ENCODE measurements around the gene GOLGA8G. TPM values are rescaled to one million over a fixed set of nuclear protein-coding genes. Genes with fewer than 3 reads are reported as not detected.
"Not testable (repeated sequence)": the region's sequence is repeated elsewhere in the genome, so short reads cannot be mapped to it uniquely, and the experiment has no call there.

The GOLGA8G gene, protein sequence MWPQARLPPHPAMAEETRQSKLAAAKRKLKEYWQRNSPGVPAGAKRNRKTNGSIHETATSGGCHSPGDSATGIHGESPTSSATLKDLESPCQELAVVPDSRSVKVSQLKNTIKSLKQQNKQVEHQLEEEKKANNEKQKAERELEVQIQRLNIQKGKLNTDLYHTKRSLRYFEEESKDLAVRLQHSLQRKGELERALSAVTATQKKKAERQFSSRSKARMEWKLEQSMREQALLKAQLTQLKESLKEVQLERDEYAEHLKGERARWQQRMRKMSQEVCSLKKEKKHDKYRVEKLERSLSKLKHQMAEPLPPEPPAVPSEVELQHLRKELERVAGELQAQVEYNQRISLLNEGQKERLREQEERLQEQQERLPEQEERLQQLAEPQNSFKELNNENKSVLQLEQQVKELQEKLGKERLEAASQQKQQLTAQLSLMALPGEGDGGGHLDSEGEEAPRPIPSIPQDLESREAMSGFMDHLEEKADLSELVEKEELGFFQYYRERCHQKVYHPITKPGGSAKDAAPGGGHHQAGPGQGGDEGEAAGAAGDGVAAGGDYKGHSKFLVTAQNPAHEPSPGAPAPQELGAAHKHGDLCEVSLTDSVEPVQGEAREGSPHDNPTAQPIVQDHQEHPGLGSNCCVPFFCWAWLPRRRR
- total RNA-seq, result not detected in 3 replicates

DNA sequence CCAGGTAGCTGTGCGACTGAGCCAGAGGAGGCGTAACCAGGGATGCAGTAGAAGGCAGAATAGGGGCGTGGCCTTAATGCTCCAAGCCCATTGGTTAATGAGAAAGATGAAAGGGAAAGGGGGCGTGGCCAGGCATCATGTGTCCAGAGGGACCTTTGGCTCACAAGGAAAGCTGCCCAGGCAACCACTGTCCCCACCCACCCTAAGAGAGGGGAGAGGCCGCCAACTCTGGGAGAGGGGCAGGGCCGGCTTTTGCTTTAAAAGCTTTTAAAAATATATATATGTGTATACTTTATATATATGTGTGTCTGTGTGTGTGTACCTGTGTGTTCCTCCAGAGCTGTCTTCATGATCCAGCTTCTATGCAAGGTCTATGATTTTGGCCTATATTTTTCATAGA, at the start of gene GOLGA8G:
Gene GOLGA8G (minus strand): TSS at position 18 of the 400 bp plus-strand sequence. CDS start 62 bp downstream, outside the sequence.
- not testable (repeated sequence) for H3K9me3 Mint-ChIP-seq; H3K4me1 Mint-ChIP-seq; H3K27ac Mint-ChIP-seq; H3K36me3 Mint-ChIP-seq; H3K27me3 Mint-ChIP-seq (ENCODE audit: low read depth); H3K4me3 Mint-ChIP-seq; DNase-seq (ENCODE audit: low spot score in 2 of 2, unreplicated experiment in 2 of 2)

DNA sequence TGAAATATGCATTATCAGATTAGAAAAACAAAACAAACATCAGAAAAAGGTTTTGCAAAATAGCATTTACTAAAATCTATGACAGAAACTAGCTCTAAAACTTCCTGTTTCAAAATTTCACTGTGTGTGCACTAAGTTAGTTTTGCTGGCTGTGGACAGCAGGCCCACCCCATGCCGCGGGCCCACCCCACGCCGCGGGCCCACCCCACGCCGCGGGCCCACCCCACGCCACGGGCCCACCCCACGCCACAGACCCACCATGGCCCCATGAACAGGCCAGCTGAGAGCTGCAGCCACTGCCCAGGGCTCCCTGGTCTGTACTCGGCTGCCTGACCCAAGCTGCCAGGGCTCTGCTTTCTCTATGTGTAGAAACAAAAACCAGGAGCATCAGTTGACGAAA, 40.6 kb upstream of the GOLGA8G start:
- not testable (repeated sequence) for H3K27ac Mint-ChIP-seq; H3K4me1 Mint-ChIP-seq; H3K36me3 Mint-ChIP-seq; H3K9me3 Mint-ChIP-seq; H3K4me3 Mint-ChIP-seq; H3K27me3 Mint-ChIP-seq (ENCODE audit: low read depth); DNase-seq (ENCODE audit: low spot score in 2 of 2, unreplicated experiment in 2 of 2)

DNA sequence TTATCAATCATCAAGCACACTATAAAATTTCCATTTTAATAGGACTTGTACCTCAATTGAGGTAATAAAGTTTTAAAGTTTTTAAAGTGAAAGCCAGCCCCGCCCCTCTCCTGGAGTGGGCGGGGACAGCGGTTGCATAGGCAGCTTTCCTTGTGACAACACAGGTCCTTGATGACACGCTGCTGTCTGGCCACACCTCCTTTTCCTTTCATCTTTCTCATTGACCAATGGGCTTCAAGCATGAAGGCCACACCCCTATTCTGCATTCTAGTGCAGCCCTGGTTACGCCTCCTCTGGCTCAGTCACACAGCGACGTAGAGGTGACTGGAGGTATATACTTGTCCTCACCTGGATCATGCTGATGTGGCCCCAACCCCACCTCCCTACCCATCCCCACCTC, 20.5 kb upstream of the GOLGA8G start, which contains the start of gene GOLGA6L25:
Gene GOLGA6L25 (plus strand): TSS at position 301 of the 400 bp plus-strand sequence. CDS start 61 bp downstream, at position 362.
- H3K36me3 Mint-ChIP-seq; H3K9me3 Mint-ChIP-seq; H3K4me3 Mint-ChIP-seq; DNase-seq (ENCODE audit: low spot score in 2 of 2, unreplicated experiment in 2 of 2); H3K4me1 Mint-ChIP-seq; H3K27ac Mint-ChIP-seq; H3K27me3 Mint-ChIP-seq (ENCODE audit: low read depth): not testable (repeated sequence)

DNA sequence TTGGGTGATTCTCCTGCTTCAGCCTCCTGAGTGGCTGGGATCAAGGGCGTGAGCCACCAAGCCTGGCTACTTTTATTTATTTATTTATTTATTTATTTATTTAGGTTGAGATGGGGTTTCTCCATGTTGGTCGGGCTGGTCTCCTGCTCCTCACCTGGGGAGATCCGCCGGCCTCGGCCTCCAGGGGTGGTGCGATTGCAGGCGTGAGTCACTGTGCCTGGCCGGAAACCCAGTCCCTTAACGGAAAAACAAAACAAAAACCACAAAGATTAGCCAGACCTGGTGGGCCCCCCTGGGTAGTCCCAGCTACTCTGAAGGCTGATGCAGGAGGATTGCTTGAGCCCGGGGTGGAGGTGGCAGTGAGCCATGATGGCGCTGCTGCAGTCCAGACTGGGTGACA, 17.6 kb downstream of the GOLGA8G start:
- not testable (repeated sequence) for H3K4me1 Mint-ChIP-seq; H3K4me3 Mint-ChIP-seq; H3K27me3 Mint-ChIP-seq (ENCODE audit: low read depth); H3K36me3 Mint-ChIP-seq; H3K9me3 Mint-ChIP-seq; DNase-seq (ENCODE audit: low spot score in 2 of 2, unreplicated experiment in 2 of 2); H3K27ac Mint-ChIP-seq

DNA sequence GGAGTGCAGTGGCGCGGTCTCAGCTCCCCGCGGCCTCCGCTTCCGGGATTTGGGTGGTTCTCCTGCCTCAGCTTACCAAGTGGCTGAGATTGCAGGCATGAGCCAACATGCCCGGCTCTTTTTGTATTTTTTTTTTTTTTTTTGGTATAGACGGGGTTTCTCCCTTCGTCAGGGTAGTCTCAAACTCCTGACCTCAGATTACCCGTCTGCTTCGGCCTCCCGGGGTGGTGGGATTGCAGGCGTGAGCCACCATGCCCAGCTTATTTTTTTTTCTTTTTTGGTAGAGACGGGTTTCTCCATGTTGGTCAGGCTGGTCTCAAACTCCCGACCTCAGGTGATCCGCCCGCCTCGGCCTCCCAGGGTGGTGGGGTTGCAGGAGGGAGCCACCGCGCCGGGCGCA, 18.6 kb downstream of the GOLGA8G start:
- H3K27me3 Mint-ChIP-seq (ENCODE audit: low read depth); H3K9me3 Mint-ChIP-seq; H3K36me3 Mint-ChIP-seq; H3K4me3 Mint-ChIP-seq; DNase-seq (ENCODE audit: low spot score in 2 of 2, unreplicated experiment in 2 of 2); H3K4me1 Mint-ChIP-seq; H3K27ac Mint-ChIP-seq: not testable (repeated sequence)

DNA sequence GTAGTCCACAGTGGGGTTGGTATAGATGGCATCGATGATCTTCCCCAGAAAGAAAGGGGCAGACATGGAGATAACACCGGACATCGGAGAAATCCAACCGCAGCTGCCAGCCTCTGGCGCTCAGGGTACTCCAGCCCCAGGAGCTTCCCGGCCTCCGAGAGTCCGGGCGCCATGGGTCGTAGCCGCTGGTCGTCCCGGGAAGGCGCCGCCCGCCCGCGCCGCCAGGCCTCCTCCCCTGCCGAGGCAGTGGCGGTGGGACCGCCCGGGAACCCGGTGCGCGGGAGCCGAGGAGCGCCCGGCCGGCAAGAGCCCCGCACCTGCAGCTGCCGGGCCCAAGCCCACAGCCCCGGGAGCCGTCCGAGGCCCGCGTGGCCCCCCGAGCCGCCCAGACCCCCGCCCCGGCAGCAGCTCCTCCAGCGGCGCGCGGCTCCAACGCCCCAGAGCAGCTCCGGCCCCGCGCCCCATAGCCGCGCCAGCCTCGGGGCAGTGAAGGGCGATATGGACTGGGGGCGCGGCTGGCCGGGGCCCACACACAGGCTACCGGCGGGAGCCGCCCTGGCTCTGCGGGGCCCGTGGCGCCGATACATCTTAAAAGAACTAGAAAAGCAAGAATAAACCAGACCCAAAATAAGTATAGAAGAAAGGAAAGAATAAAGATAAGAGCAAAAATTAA, 24.4 kb downstream of the GOLGA8G start:
- not testable (repeated sequence) for H3K27me3 Mint-ChIP-seq (ENCODE audit: low read depth); DNase-seq (ENCODE audit: low spot score in 2 of 2, unreplicated experiment in 2 of 2); H3K4me3 Mint-ChIP-seq; H3K36me3 Mint-ChIP-seq; H3K9me3 Mint-ChIP-seq; H3K27ac Mint-ChIP-seq; H3K4me1 Mint-ChIP-seq

DNA sequence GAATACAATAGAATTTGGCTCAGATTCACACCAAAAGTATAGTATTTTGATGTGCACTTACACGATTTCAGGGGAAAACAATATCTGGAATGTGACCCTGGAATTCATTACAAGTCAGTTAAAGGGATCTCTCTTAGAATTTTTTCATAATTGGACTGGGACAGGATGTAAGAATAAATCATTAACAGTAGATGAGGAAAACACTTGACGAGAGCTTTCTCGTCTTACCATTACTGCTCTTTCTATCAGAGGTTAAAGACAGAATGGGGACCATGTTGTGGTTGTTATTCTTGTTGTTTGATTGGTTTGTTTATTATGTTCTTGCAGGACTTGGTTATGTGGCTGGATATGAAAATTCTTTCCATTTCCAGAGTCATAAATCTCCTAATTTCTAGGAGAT, 51.4 kb downstream of the GOLGA8G start:
- DNase-seq (ENCODE audit: low spot score in 2 of 2, unreplicated experiment in 2 of 2); H3K4me1 Mint-ChIP-seq; H3K9me3 Mint-ChIP-seq; H3K27me3 Mint-ChIP-seq (ENCODE audit: low read depth); H3K36me3 Mint-ChIP-seq; H3K4me3 Mint-ChIP-seq; H3K27ac Mint-ChIP-seq: not testable (repeated sequence)

Small RNAs within 50 kb of the gene (microRNA-seq; reads per million reads assigned to microRNA genes)
- not detected for gene MIR4509-3

Other genes starting within 250 kb of the GOLGA8G start
- 78.3 to 85.7 TPM (median 84.6 TPM) in 3 replicates for gene HERC2, start 210.8 kb downstream of the GOLGA8G start, total RNA-seq
- not detected in 3 replicates for gene GOLGA6L24, start 174.9 kb downstream of the GOLGA8G start, total RNA-seq
- 0.05 TPM in 1 of 3 replicates, not detected in the others for gene GOLGA8F, start 154.3 kb downstream of the GOLGA8G start, total RNA-seq
- gene GOLGA6L25, start 20.6 kb upstream of the GOLGA8G start, total RNA-seq, result not detected in 3 replicates
- gene GOLGA8M, start 179.4 kb upstream of the GOLGA8G start, total RNA-seq, result 3.0 to 3.9 TPM (median 3.6 TPM) in 3 replicates

All from mesothelial cell of epicardium (in vitro differentiated cells).